H1 (cell line): Measurements from ENCODE around the gene DHRS9. TPM values are rescaled to one million over a fixed set of nuclear protein-coding genes. Genes with fewer than 3 reads are reported as not detected.

Source experiments
- CTCF ChIA-PET: fragments of 300-600 bp; sonication (Branson Sonifier 250); formaldehyde crosslinking; loops from one replicate; lab custom pipeline; 2021; ENCODE audit not compliant: partially characterized antibody; lab: Charles Lee
- POLR2A ChIA-PET: fragments of 300-600 bp; sonication (Branson Sonifier 250); formaldehyde crosslinking; loops from one replicate; lab custom pipeline; 2021; ENCODE audit warnings: inconsistent platforms; ENCODE audit not compliant: partially characterized antibody; lab: Charles Lee
- DNase-seq, 2 experiments: peaks; one replicate each; pipeline versions ENCODE4 v3.0.0 to v3.0.0-alpha.2; 2010 to 2022; ENCODE audit warnings: low spot score in 2 of 2, low read depth in 1 of 2, mixed read lengths in 1 of 2
- FAIRE-seq: peaks from 2 replicates; lab custom pipeline; 2011; peaks lifted over from hg19 to GRCh38; lab: Jason Lieb, UNC
- H2AFZ ChIP-seq: 2 replicates; pipeline ENCODE4 v1.8.1; 2012; ENCODE audit warnings: low read length, inconsistent platforms
- H2AK5ac ChIP-seq: 2 replicates; pipeline ENCODE4 v1.6.1; 2013; ENCODE audit warnings: low read depth, low read length
- H2BK120ac ChIP-seq: replicated peaks from 2 replicates; pipeline ENCODE3; 2013; ENCODE audit warnings: low read depth, low read length, inconsistent platforms
- H2BK12ac ChIP-seq: 2 replicates; pipeline ENCODE4 v1.6.1; 2013; ENCODE audit warnings: low read depth, low read length
- H2BK15ac ChIP-seq: 2 replicates; pipeline ENCODE4 v1.6.1; 2013; ENCODE audit warnings: low read length
- H2BK20ac ChIP-seq: 2 replicates; pipeline ENCODE4 v1.6.1; 2013; ENCODE audit warnings: low read length
- H2BK5ac ChIP-seq: 2 replicates; pipeline ENCODE4 v1.6.1; 2013; ENCODE audit warnings: low read depth, low read length
- H3K14ac ChIP-seq: 2 replicates; pipeline ENCODE4 v1.6.1; 2013; ENCODE audit warnings: inconsistent platforms; ENCODE audit not compliant: insufficient read length
- H3K18ac ChIP-seq: 2 replicates; pipeline ENCODE4 v1.6.1; 2013; ENCODE audit warnings: low read length; ENCODE audit errors: extremely low read depth
- H3K23ac ChIP-seq: 2 replicates; pipeline ENCODE4 v1.6.1; 2013; ENCODE audit warnings: inconsistent platforms; ENCODE audit not compliant: insufficient read length
- H3K23me2 ChIP-seq: 2 replicates; pipeline ENCODE4 v1.6.1; 2013; ENCODE audit warnings: low read depth, low read length
- H3K27ac ChIP-seq: 2 replicates; pipeline ENCODE4 v1.6.1; 2011; ENCODE audit warnings: low read depth, low read length, inconsistent platforms
- H3K27me3 ChIP-seq, 4 experiments: replicated peaks in 1 of 4; 1 replicate in 1 of 4; 2 replicates in 3 of 4; pipeline versions ENCODE4 v1.6.1 to v1.8.1; 2011 to 2013; ENCODE audit warnings: low read length in 3 of 4, mild to moderate bottlenecking in 3 of 4, inconsistent platforms in 2 of 4, mixed read lengths in 2 of 4, moderate library complexity in 1 of 4; ENCODE audit not compliant: control insufficient read depth in 3 of 4, insufficient read depth in 3 of 4; ENCODE audit errors: extremely low read depth in 1 of 4
- H3K36me3 ChIP-seq, 4 experiments: 2 replicates each; pipeline versions ENCODE4 v1.6.1 to v1.8.1; 2011 to 2013; ENCODE audit warnings: mild to moderate bottlenecking in 4 of 4, low read length in 3 of 4, moderate library complexity in 2 of 4, control low read depth in 1 of 4, inconsistent platforms in 1 of 4; ENCODE audit not compliant: insufficient read depth in 4 of 4, control insufficient read depth in 2 of 4
- H3K4ac ChIP-seq: replicated peaks from 2 replicates; pipeline ENCODE3; 2013; ENCODE audit warnings: low read length, low read depth, mixed read lengths, inconsistent platforms; ENCODE audit not compliant: insufficient read length
- H3K4me1 ChIP-seq, 4 experiments: replicated peaks in 1 of 4; 1 replicate in 1 of 4; 2 replicates in 3 of 4; pipeline versions ENCODE4 v1.6.1 to v1.8.1; 2011 to 2013; ENCODE audit warnings: low read length in 3 of 4, inconsistent platforms in 2 of 4, mixed read lengths in 1 of 4; ENCODE audit not compliant: insufficient read depth in 4 of 4, control insufficient read depth in 3 of 4
- H3K4me2 ChIP-seq, 2 experiments: 2 replicates each; pipeline versions ENCODE4 v1.6.1 to v1.8.1; 2011 to 2013; ENCODE audit warnings: low read depth in 2 of 2, low read length in 2 of 2, control low read depth in 1 of 2, inconsistent platforms in 1 of 2, mild to moderate bottlenecking in 1 of 2; ENCODE audit not compliant: insufficient read depth in 1 of 2
- H3K4me3 ChIP-seq, 4 experiments: fragments of 200-600, 300-600 bp in 1 of 4; sonication (generic), shearing (Covaris generic), sonication (Bioruptor Twin) in 1 of 4; 2 replicates each; pipeline versions ENCODE4 v1.5.1 to v1.8.1; 2011 to 2016; ENCODE audit warnings: low read length in 4 of 4, low read depth in 3 of 4, control low read depth in 2 of 4, inconsistent platforms in 2 of 4, mild to moderate bottlenecking in 2 of 4, mixed read lengths in 1 of 4, moderate library complexity in 1 of 4; ENCODE audit not compliant: insufficient read depth in 2 of 4; ENCODE audit errors: extremely low read depth in 1 of 4
- H3K56ac ChIP-seq: replicated peaks from 2 replicates; pipeline ENCODE3; 2013; ENCODE audit warnings: low read depth, mild to moderate bottlenecking, mixed read lengths, low read length, inconsistent platforms; ENCODE audit not compliant: insufficient read length
- H3K79me1 ChIP-seq: 2 replicates; pipeline ENCODE4 v1.6.1; 2013; ENCODE audit warnings: low read depth, low read length, control low read depth
- H3K79me2 ChIP-seq, 2 experiments: 2 replicates each; pipeline versions ENCODE4 v1.6.1 to v1.8.1; 2012 to 2013; ENCODE audit warnings: low read length in 2 of 2, mild to moderate bottlenecking in 2 of 2, inconsistent platforms in 1 of 2; ENCODE audit not compliant: insufficient read depth in 2 of 2, control insufficient read depth in 1 of 2
- H3K9ac ChIP-seq, 4 experiments: replicated peaks in 1 of 4; 1 replicate in 1 of 4; 2 replicates in 3 of 4; pipeline versions ENCODE4 v1.6.1 to v1.8.1; 2011 to 2013; ENCODE audit warnings: low read depth in 3 of 4, low read length in 3 of 4, control low read depth in 2 of 4, mild to moderate bottlenecking in 2 of 4, moderate library complexity in 2 of 4, inconsistent platforms in 1 of 4; ENCODE audit errors: extremely low read depth in 1 of 4
- H3K9me3 ChIP-seq, 2 experiments: 2 replicates each; pipeline versions ENCODE4 v1.6.1 to v1.8.1; 2012 to 2013; ENCODE audit warnings: mild to moderate bottlenecking in 2 of 2, moderate library complexity in 2 of 2, control low read depth in 1 of 2, inconsistent platforms in 1 of 2, low read depth in 1 of 2, low read length in 1 of 2, mixed read lengths in 1 of 2; ENCODE audit not compliant: insufficient read depth in 2 of 2
- H4K20me1 ChIP-seq, 2 experiments: replicated peaks in 1 of 2; 2 replicates each; pipeline versions ENCODE3 to v1.8.1; 2011 to 2013; ENCODE audit warnings: inconsistent platforms in 2 of 2, low read length in 2 of 2, mild to moderate bottlenecking in 1 of 2; ENCODE audit not compliant: insufficient read depth in 2 of 2, control insufficient read depth in 1 of 2
- H4K5ac ChIP-seq: 2 replicates; pipeline ENCODE4 v1.6.1; 2013; ENCODE audit warnings: low read length, low read depth, mixed read lengths, inconsistent platforms; ENCODE audit not compliant: insufficient read length
- H4K8ac ChIP-seq: 2 replicates; pipeline ENCODE4 v1.8.0; 2013; ENCODE audit warnings: mild to moderate bottlenecking, moderate library complexity, low read length, inconsistent platforms; ENCODE audit not compliant: insufficient read depth; ENCODE audit errors: extremely low read depth
- H4K91ac ChIP-seq: replicated peaks from 2 replicates; pipeline ENCODE3; 2013; ENCODE audit warnings: low read length, mixed read lengths, inconsistent platforms; ENCODE audit not compliant: insufficient read length
- CBX8 ChIP-seq: fragments of 300-800, 300-1000 bp; sonication (generic); IDR thresholded peaks from 2 replicates; pipeline ENCODE4 v1.7.1; 2016; ENCODE audit warnings: low read depth, low read length, borderline replicate concordance
- CREB1 ChIP-seq: IDR thresholded peaks from 2 replicates; pipeline ENCODE4 v1.6.1; 2012; ENCODE audit warnings: inconsistent platforms
- RBBP5 ChIP-seq: IDR thresholded peaks from 2 replicates; pipeline ENCODE4 v1.7.1; 2012; ENCODE audit warnings: low read depth, mild to moderate bottlenecking, inconsistent platforms, low read length, moderate library complexity, borderline replicate concordance
- SP4 ChIP-seq: IDR thresholded peaks from 2 replicates; pipeline ENCODE4 v1.6.1; 2012; ENCODE audit warnings: low read length, inconsistent platforms
- TAF1 ChIP-seq: IDR thresholded peaks from 2 replicates; pipeline ENCODE4 v1.6.1; 2011; ENCODE audit warnings: mild to moderate bottlenecking, low read depth, low read length
- TEAD4 ChIP-seq: IDR thresholded peaks from 2 replicates; pipeline ENCODE4 v1.6.1; 2012; ENCODE audit warnings: low read depth, low read length, inconsistent platforms, mixed read lengths
- polyA plus RNA-seq, 7 experiments: library from polyadenylated mRNA; depleted of rRNA in 3 of 7; stranded (reverse) in 5 of 7; unstranded in 2 of 7; fragments of >200 nt in 5 of 7; fragments of 200-250 nt in 2 of 7; gene quantifications; 1 replicate in 5 of 7; 2 replicates in 1 of 7; 4 replicates in 1 of 7; pipeline versions ENCODE4 v1.2.1 to v1.2.3, GENCODE V29; 2011 to 2013; ENCODE audit warnings: missing spikeins in 2 of 7, mixed read lengths in 2 of 7
- total RNA-seq: library from RNA; stranded (reverse); fragmentation: NEBNext Ultra II Directional; extraction: Animal tissue kit (Norgen Biotek cat#: 25700); gene quantifications from 2 replicates; pipeline ENCODE4 v1.2.1, GENCODE V29; 2021

DHRS9 gene
- total and polyA plus RNA-seq, 2 of the 8 experiments (the other 6 are each of a cell fraction or from before 2014, with no cell fraction given), result not detected

- no peak overlapping the region for H2BK5ac ChIP-seq
- H3K14ac ChIP-seq, result no peak overlapping the region
- H3K56ac ChIP-seq, result no peak overlapping the region
- no peaks in the 10 kb centered on the region for H3K27me3 ChIP-seq
- H3K9ac ChIP-seq, result no peak overlapping the region
- H3K36me3 ChIP-seq, result no peaks in the 10 kb centered on the region
- no peak overlapping the region for H3K4me3 ChIP-seq
- no peak for DNase-seq
- H3K79me2 ChIP-seq, result no peaks in the 10 kb centered on the region
- no peaks in the 10 kb centered on the region for H3K9me3 ChIP-seq
- H2BK15ac ChIP-seq, result no peak overlapping the region
- H4K8ac ChIP-seq, result no peak overlapping the region
- H2AK5ac ChIP-seq, result no peak overlapping the region
- H3K4me2 ChIP-seq, result no peak overlapping the region
- no peak overlapping the region for H2BK12ac ChIP-seq
- no peak for FAIRE-seq
- H4K5ac ChIP-seq, result no peak overlapping the region
- H3K79me1 ChIP-seq, result no peaks in the 10 kb centered on the region
- no peak overlapping the region for H3K23ac ChIP-seq
- no peak overlapping the region for H2BK20ac ChIP-seq
- peaks cover 0 to 3% (median 0%) of the 10 kb centered on the region in 4 experiments; a peak in 1 of 7 replicates for H3K4me1 ChIP-seq
- H3K18ac ChIP-seq, result no peak overlapping the region
- no peak overlapping the region for H3K27ac ChIP-seq
- H2AFZ ChIP-seq, result no peak overlapping the region
- POLR2A ChIA-PET, result no interaction called here
- H4K91ac ChIP-seq, result no peak overlapping the region
- no peaks in the 10 kb centered on the region; the same call in 1 of the 2 replicates for H3K23me2 ChIP-seq
- CTCF ChIA-PET, result interaction anchor here (1.0 to 3.6 kb wide), 3 partner anchors 15 to 25 kb away, joined by 3 to 22 read pairs (median 3); no protein-coding TSS in a partner anchor
- no peaks in the 10 kb centered on the region for H4K20me1 ChIP-seq
- no peak overlapping the region for H2BK120ac ChIP-seq
- H3K4ac ChIP-seq, result no peak overlapping the region
- TF ChIP-seq SP4 (no peak), TEAD4 (no peak), TAF1 (no peak), CREB1 (no peak), CBX8 (no peak), RBBP5 (no peak)
Observed at GRCh38 chr2:169116993-169117392, 47.6 kb downstream of the DHRS9 start.
